GM21619 (cell line): Measurements from ENCODE around the gene GPR176.

Experiments
- ATAC-seq: cut with Tn5 transposase; IDR thresholded peaks from one replicate; pipeline ENCODE4 v1.9.1; 2021; ENCODE audit not compliant: unreplicated experiment

GPR176 gene

GRCh38 chr15:39786447-39787056 lies 133.5 kb downstream of the GPR176 start:
- ATAC-seq = no peak

DNA sequence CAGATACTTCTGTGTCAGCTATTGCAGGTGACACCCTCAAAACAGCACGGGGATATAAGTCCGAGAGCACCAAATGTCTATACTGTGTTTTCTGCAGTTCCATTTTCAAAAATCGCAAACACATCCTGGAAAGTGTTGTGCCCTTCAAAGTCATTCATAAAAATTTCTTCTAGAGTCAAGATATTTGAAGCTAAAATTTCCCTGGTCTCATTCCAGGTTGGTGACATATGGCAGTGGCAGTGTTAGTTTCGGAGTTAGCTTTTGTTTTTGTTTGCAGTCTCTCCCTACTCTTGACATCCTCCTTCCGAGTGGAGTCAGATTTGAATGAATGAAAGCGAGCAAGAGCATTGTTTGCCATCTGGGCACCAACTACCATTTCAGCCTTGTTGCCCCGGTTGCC lies 134.2 kb downstream of the GPR176 start:
- ATAC-seq = no peak

DNA sequence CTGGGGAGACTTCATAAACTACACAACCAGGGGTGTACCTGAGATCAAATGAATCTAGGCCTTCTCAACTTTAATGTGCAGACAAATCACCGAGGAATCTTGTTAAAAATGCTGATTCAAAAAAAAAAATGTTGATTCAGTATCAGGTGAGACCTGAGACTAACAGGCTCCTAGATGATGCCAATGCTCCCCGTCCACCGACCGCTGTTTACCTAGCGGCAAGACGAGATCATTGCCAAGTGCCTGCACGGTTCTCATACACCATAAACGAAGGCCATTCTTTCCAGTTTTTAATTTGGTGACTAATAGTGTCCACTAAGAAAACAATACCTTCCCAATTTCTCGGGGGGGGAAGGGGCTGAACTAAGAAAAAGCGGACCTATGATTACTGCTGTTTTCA lies 134.9 kb downstream of the GPR176 start:
- no peak for ATAC-seq

DNA sequence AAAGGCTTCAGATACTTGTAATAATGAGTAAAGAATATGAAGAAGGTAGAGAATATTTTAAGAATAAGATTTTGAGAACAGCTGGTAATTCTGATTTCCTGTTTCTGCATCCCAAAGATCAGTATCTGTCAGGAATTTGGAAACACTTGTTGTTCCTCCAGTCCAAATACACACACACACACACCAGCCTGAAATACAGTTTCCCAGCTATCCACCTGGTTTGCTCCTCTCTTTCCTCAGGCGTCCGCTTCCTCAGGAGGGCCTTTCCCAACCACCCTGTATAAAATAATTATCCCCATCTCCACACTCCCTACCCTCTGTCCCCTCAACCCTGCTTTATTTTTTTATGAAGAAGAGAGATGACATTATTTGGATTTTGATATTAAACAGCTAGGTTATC lies 135.4 kb downstream of the GPR176 start:
- no peak for ATAC-seq

GRCh38 chr15:39784125-39784524 lies 135.9 kb downstream of the GPR176 start:
- ATAC-seq = no peak

DNA sequence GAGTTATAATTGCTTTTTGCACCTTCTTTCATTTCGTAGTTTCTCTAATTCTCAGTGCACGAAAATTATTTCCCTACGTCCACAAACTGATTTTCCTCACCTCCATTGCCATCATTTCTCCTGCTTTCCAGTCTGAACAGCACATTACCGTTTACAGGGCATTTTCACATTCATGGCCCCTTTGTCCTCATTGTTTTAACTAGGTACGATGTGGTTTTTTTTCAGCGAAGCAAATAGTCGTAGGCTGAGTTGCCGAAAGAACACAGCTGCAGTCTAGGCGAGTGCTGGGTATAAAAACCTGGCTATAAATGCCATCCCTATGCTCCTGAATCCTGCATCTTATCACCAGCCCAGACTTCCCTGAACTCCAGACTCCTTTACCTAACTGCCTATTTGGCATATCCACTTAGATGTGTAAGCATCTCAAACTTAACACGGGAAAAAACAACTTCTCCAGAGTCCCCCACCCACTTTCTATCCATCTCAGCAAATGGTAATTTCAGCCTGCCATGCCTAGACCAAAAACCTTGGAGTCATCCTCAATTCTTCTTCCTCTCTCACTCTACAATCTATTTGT lies 136.7 kb downstream of the GPR176 start:
- ATAC-seq = no peak

DNA sequence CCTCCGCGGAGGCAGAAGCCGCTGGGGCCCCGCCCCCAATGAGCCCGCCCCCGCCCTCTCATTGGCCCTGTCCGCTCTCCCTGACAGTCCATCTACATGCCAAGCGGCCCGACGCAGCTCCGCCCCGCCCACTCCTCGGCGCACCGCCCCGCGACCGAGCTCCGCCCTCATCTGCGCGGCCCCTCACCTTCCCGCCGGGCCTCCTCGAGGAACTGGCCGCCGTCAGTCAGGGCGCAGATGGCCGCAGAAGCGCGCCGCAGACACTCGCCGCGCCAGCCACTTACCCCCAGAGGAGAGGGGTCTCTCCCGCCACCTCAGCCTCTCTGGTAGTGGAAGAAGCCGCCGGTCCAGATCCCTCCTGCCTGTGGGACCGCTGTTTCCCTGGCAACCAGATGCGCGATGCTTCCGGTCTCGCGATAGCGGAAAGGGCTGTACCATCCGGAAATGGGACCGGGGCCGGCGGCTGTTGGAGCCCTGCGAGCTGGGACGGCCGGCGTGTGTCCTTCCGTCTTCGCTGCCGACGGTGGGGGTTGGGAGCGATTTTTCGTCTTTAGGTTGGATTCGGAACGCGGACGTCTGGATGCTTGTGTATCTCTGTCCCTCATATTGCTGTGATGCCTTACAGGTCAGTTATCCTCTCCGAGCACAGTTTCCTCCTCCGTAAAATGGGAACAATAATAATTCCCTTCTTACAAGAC lies 137.5 kb downstream of the GPR176 start, which contains the start of gene FSIP1:
FSIP1 (minus strand) TSS at position 401 of the 698 bp plus-strand sequence. CDS start 6,317 bp downstream, outside the sequence.
- ATAC-seq = peak; percentile 93

GRCh38 chr15:39781967-39782302 lies 138.1 kb downstream of the GPR176 start:
- no peak for ATAC-seq

DNA sequence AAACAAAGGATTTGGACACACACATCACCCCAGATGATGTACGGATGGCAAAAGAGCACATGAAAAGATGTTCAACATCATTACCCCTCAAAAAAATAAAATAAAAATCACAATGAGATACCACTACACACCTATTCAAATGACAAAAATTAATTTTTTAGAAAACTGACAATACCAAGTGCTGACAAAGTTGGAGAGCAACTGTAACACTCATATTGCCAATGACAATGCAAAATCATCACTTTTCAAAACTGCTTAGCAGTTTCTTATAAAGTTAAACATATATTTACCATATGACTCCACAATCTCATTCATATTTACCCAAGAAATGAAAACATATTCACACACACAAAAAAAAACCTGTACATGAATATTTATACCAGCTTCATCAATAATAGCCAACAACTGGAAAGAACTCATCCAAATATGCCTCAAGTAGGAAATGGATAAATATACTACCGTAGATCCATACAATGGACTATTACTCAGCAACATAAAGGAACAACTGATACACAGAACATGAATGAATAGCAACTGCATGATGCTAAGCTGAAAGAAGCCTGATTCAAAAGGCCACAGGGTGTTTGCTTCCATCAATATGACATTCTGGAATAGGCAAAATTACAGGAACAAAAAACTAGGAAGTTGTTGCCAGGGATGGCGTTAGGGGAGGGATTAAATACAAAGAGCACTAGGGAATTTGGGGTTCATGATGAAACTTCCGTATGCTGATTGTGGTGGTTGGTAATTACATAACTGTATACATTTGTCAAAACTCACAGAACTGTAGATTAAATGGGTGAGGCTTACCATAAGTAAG lies 138.7 kb downstream of the GPR176 start:
- no peak for ATAC-seq

DNA sequence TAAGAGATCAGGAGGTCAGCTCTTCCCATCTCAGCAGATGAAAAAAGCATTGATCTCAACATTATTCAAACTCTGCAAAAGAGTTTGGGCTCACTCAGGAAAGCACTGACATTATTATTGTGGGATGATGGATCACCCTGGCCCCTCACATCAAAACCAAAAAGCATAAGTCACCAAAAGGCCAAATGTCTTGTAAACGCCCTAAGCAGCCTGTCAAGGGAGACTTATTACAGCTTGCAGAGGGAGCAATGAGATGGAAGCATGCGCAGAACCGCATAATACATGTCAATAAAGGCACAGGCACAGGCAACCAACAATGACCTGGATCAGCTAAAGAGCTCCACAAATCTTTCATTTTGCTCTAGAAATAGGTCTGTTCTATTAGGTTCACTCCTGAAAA lies 142.0 kb downstream of the GPR176 start:
- ATAC-seq = no peak

DNA sequence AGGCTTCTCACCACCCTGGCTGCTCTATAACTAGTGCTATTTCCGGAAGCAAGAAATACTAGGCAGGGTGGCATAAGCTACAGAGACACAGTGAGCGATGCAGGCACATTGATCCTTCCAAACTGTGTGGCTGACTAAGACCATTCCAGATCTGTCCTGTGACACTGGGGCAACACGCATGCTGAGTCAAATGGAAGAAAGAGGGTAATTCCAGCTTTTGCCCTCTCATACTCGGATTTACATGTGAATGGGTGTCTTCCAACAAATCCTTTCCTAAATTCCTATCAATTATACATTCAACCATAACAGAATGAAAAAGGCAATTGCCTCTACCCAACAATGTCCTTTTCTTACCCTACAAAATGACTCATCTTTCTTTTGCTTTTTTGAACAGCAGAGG lies 142.6 kb downstream of the GPR176 start:
- no peak for ATAC-seq

GRCh38 chr15:39776068-39776467 lies 144.0 kb downstream of the GPR176 start:
- ATAC-seq = no peak

DNA sequence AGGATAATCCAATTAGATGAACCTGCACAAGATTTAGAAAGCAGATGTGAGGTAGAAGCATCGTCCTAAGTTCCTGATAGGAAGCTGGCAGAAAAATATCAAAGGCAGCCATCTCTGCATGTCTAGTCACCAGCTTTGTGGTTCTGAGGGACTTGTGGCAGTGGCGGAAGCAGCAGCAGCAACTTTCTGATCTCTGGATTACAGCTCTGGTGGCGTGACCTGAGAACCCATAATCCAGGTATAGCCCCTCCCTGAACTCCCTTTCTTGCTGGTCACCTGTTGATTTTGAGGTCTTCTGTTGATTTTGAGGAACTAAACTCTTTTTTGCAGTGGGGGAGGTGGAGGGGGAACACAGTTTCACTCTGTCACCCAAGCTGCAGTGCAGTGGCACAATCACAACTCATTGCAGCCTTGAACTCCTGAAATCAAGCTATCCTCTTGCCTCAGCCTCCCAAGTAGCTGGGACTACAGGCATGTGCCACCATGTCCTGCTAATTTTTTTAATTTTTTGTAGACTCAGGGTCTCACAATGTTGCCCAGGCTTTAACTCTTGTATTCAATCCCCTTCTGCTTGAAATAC lies 145.3 kb downstream of the GPR176 start:
- ATAC-seq = no peak

DNA sequence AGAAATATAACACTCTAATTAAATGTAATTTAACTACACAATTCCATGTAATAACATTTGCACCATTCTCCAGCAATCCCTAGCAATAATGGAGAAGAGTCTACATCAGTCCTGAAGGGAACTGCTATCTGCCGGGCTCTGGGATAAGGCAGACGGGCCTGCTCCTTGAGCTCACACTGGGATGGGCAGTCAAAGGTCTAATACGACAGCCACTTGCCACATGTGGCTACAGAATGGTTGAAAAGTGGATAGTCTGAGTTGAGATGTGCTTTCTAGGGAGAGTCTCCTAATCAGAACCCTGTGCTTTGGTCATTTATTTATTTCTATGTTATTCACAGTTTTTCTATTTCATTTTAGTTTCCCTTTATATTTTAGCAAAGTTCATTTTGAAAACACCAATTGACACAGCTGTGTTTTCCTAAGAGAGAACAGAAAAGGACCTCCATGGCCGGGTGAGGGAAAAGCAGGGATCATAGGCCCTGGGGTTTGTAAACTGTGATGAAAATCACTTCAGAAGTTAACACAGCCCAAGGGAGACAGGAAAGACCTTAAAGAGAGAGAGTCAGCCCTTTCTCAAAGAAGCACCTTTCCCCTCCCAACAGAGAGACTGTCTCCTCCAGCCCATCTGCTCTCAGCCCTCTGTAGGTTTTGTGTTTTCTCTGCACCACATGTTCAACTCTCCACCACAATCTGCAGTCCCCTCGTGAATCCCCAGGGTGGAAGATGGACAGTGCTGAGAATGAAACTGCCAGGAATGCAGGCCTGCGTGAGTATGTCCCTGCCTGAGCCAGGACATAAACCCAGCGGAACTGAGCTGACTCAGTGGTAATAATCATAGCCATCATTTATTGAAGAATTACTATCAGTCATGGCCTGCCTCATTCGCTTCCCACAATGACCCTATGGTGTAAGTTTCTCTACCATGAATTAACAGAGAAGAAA lies 149.0 kb downstream of the GPR176 start:
- no peak for ATAC-seq

GRCh38 chr15:39767921-39768320 lies 152.1 kb downstream of the GPR176 start:
- ATAC-seq = no peak

GRCh38 chr15:39761006-39761405 lies 159.1 kb downstream of the GPR176 start:
- no peak for ATAC-seq

- ATAC-seq = no peak
Measured at GRCh38 chr15:39756806-39757522, 163.1 kb downstream of the GPR176 start.

- ATAC-seq = no peak
Measured at GRCh38 chr15:39752991-39753390, 167.1 kb downstream of the GPR176 start.

DNA sequence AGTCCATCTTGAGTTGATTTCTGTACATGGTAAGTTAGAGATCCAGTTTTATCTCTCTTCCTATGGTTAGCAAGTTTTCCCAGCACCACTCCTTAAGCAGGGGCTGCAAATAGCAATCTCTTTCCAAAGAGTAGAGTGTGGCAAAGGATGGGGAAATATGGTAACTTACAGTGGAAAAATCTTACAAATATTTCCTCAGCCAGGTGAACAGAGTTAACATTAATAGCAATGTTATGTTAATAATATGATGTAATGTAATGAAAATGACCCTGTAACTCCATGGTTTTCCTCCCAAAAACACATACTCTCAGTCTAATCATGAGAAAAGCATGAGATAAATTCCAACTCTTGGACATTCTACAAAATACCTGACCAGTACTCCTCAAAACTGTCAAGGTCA lies 167.8 kb downstream of the GPR176 start:
- ATAC-seq = no peak
